ENCODE measurements around the gene CHST8.

Gene CHST8

DNA sequence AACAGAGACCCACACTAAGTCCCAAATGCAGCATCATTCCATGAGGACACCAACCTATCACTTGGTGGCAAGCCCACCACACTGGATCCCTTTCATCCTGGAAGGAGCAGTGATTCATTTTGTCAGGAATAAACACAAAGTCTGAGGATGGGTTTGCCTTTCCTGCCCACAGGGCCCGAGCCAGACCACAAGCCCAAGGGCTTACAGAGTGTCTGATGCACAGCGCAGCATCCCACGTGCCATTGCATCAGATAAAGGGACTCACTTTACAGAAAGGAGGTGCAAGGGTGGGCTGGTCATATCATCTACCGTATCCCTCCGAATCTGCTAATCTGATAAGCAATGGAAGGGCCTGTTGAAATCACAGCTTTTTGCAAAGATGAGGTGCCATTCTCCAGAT lies 162.7 kb downstream of the CHST8 start:
- Histone ChIP-seq H3K4me3 (ENCODE audit: severe bottlenecking) (no peak overlapping the region), H3K27me3 (ENCODE audit: insufficient read depth, poor library complexity, severe bottlenecking) (peaks cover 9% of the 10 kb centered on the region), H3K36me3 (ENCODE audit: low read depth) (no peaks in the 10 kb centered on the region), H3K9me3 (ENCODE audit: severe bottlenecking) (no peaks in the 10 kb centered on the region), H3K4me1 (ENCODE audit: insufficient read depth, poor library complexity, severe bottlenecking) (no peaks in the 10 kb centered on the region), H3K27ac (ENCODE audit: poor library complexity, severe bottlenecking) (no peak overlapping the region)
- no peak for ATAC-seq (ENCODE audit: low read depth)
- DNase-seq (ENCODE audit: low spot score): no peak
- TF ChIP-seq, protein P1, sequence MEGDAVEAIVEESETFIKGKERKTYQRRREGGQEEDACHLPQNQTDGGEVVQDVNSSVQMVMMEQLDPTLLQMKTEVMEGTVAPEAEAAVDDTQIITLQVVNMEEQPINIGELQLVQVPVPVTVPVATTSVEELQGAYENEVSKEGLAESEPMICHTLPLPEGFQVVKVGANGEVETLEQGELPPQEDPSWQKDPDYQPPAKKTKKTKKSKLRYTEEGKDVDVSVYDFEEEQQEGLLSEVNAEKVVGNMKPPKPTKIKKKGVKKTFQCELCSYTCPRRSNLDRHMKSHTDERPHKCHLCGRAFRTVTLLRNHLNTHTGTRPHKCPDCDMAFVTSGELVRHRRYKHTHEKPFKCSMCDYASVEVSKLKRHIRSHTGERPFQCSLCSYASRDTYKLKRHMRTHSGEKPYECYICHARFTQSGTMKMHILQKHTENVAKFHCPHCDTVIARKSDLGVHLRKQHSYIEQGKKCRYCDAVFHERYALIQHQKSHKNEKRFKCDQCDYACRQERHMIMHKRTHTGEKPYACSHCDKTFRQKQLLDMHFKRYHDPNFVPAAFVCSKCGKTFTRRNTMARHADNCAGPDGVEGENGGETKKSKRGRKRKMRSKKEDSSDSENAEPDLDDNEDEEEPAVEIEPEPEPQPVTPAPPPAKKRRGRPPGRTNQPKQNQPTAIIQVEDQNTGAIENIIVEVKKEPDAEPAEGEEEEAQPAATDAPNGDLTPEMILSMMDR (IDR thresholded peaks at IDR 0.05; ENCODE audit: poor library complexity, severe bottlenecking): no peak

DNA sequence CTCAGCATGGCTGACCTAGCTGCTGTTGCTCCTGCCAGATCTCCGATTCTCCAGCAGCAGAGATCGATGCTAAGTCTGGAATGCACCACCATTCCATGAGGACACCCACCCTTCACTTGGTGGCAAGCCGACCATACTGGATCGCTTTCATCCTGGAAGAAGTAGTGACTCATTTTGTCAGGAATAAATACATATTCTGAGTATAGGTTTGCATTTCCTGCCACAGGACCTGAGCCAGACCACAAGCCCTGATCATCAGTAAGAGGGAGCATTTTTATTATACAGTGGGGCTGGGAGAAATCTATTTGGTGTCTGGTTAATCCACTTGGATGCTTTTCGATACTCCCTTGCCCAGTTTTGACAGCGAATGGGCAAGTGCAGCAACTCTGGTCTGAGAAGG lies 164.0 kb downstream of the CHST8 start:
- DNase-seq (ENCODE audit: low spot score) (no peak), ATAC-seq (ENCODE audit: low read depth) (peak; percentile 56; the same call in 2 of the 3 replicates)
- no peak overlapping the region for H3K27ac ChIP-seq (ENCODE audit: poor library complexity, severe bottlenecking)
- no peaks in the 10 kb centered on the region for H3K27me3 ChIP-seq (ENCODE audit: insufficient read depth, poor library complexity, severe bottlenecking)
- no peaks in the 10 kb centered on the region for H3K4me1 ChIP-seq (ENCODE audit: insufficient read depth, poor library complexity, severe bottlenecking)
- no peaks in the 10 kb centered on the region for H3K9me3 ChIP-seq (ENCODE audit: severe bottlenecking)
- H3K36me3 ChIP-seq (ENCODE audit: low read depth): no peaks in the 10 kb centered on the region
- no peak overlapping the region for H3K4me3 ChIP-seq (ENCODE audit: severe bottlenecking)
- TF ChIP-seq, protein P1 (IDR thresholded peaks at IDR 0.05; ENCODE audit: poor library complexity, severe bottlenecking): no peak

DNA sequence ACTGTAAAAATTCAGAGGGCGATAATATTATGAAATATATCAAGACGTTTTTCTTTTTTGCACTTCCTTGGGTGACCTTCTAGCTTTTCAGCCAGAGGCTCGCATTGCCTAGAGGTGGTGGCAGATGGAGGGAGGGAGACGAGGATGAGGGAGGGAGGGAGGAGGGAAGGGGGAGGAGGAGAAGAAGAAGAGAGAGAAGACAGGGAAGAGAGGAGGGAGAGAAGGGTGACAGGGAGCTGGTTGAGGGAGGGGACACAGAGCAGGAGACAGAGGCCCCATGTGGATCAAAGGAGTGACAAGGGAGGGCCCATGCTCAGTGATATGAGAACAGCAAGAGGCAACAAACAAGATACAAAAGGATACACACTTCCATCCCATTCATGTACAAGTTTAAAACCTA lies 166.9 kb downstream of the CHST8 start:
- Histone ChIP-seq H3K4me3 (ENCODE audit: severe bottlenecking) (no peak overlapping the region), H3K27ac (ENCODE audit: poor library complexity, severe bottlenecking) (no peak overlapping the region), H3K9me3 (ENCODE audit: severe bottlenecking) (no peaks in the 10 kb centered on the region), H3K4me1 (ENCODE audit: insufficient read depth, poor library complexity, severe bottlenecking) (no peaks in the 10 kb centered on the region), H3K27me3 (ENCODE audit: insufficient read depth, poor library complexity, severe bottlenecking) (no peaks in the 10 kb centered on the region), H3K36me3 (ENCODE audit: low read depth) (no peaks in the 10 kb centered on the region)
- ATAC-seq (ENCODE audit: low read depth) (no peak), DNase-seq (ENCODE audit: low spot score) (no peak)
- TF ChIP-seq, protein P1 (IDR thresholded peaks at IDR 0.05; ENCODE audit: poor library complexity, severe bottlenecking): no peak

DNA sequence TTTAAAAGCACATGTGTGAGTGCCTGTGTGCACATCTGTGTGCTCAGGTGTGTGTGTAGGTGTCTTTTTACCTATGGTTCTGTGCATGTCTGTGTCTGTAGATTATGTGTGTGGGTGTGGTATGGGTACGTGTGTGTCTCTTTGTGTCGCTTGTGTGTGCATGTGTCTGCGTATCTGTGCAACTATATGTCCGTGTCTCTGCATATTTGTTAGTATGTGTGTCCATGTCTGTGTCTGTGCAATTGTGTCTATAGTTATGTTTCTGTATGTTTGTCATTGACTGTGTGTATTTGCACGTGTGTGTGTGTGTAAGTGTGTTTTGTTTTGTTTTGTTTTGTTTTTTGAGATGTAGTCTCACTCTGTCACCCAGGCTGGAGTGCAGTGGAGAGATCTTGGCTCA lies 167.6 kb downstream of the CHST8 start:
- ATAC-seq (ENCODE audit: low read depth): no peak

DNA sequence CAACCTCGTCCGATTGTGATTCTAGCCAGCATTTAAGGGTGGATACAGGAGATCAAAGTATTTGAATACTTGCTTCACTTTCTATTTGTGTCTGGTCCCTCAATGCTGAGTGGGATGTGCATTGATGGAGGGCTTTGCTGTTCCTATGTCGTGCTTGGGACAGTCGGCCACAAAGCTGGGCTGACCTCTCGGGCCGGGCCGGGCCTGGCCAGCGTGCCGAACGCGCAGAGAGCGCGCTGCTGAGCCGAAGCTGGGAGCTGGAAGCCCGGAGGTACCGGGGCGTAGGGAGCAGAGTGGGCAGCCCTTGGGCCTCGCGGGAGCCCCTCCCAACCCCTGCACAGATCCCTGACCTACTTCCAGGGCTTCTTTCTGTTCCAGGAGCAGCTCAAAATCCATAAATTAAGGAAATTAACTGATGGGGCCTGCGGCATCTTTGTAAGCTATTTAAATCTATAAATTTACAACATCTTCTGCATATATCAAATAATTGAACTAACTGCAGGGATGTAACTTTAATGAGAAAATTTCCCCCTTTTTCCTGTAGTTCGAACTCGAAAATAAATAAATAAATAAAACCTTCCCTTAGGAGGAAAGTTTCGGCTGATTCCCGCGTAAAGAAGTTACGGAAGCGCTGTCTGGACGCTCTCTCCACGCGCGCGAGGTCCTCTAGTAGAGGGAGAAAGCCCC lies 173.1 kb downstream of the CHST8 start:
- DNase-seq (ENCODE audit: low spot score): no peak
- H3K27me3 ChIP-seq (ENCODE audit: insufficient read depth, poor library complexity, severe bottlenecking): no peaks in the 10 kb centered on the region
- peak overlapping the region; percentile 80 for H3K27ac ChIP-seq (ENCODE audit: poor library complexity, severe bottlenecking)
- no peak for ATAC-seq (ENCODE audit: low read depth)
- TF ChIP-seq, protein P1 (IDR thresholded peaks at IDR 0.05; ENCODE audit: poor library complexity, severe bottlenecking): no peak
- H3K9me3 ChIP-seq (ENCODE audit: severe bottlenecking): no peaks in the 10 kb centered on the region
- no peaks in the 10 kb centered on the region for H3K4me1 ChIP-seq (ENCODE audit: insufficient read depth, poor library complexity, severe bottlenecking)
- H3K36me3 ChIP-seq (ENCODE audit: low read depth): peaks cover 7% of the 10 kb centered on the region; the same call in 1 of the 2 replicates
- peak overlapping the region; percentile 82 for H3K4me3 ChIP-seq (ENCODE audit: severe bottlenecking)

More for the DNA sequence above, 167.6 kb downstream of the CHST8 start:
- Histone ChIP-seq H3K36me3 (ENCODE audit: low read depth) (no peaks in the 10 kb centered on the region), H3K27ac (ENCODE audit: poor library complexity, severe bottlenecking) (no peak overlapping the region), H3K27me3 (ENCODE audit: insufficient read depth, poor library complexity, severe bottlenecking) (no peaks in the 10 kb centered on the region), H3K4me1 (ENCODE audit: insufficient read depth, poor library complexity, severe bottlenecking) (no peaks in the 10 kb centered on the region), H3K4me3 (ENCODE audit: severe bottlenecking) (no peak overlapping the region), H3K9me3 (ENCODE audit: severe bottlenecking) (no peaks in the 10 kb centered on the region)
- TF ChIP-seq, protein P1 (IDR thresholded peaks at IDR 0.05; ENCODE audit: poor library complexity, severe bottlenecking): no peak
- DNase-seq (ENCODE audit: low spot score): no peak

All from RWPE2 (cell line).